ENCODE data around the gene CAMK1D. TPM values are rescaled to one million over a fixed set of nuclear protein-coding genes. Genes with fewer than 3 reads are reported as not detected.

CAMK1D gene
- total RNA-seq, 2 experiments from 2014 or later, result 28.8 to 35.3 TPM

DNA sequence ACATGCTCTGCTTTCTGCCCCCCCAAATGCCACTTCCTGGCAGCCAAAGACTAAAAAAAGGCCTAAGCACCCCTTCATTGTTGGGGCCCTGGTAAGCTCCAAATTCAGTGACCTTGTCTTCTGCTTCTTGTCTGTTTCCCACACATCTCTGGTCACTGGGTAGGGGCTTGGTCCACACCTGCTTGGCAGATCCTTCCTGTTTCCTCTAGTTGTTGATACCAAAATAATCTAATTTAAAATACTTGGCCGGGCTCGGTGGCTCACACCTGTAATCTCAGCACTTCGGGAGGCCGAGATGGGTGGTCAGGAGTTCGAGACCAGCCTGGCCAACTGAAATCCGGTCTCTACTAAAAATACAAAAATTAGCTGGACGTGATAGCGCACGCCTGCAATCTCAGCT lies 130.6 kb downstream of the CAMK1D start:
- ChIA-PET POLR2A (no interaction called here), CTCF (no interaction called here)
- Histone ChIP-seq H3K9me3 (ENCODE audit: control insufficient read depth in 1 of 2, insufficient read depth in 1 of 2, low read length in 2 of 2) (no peaks in the 10 kb centered on the region), H3K27me3 (ENCODE audit: control insufficient read depth in 1 of 2, insufficient read depth in 2 of 2, low read length in 2 of 2) (no peaks in the 10 kb centered on the region), H3K27ac (ENCODE audit: low read depth in 1 of 2, low read length in 2 of 2) (no peak overlapping the region), H3K36me3 (ENCODE audit: insufficient read depth, low read length) (no peaks in the 10 kb centered on the region), H3K4me3 (ENCODE audit: low read length) (no peak overlapping the region), H3K4me1 (ENCODE audit: insufficient read depth, low read length) (peaks cover 9% of the 10 kb centered on the region)
- intact Hi-C loops (cut with DNase I, micrococcal nuclease), result no loop called here
- TF ChIP-seq, protein P1, sequence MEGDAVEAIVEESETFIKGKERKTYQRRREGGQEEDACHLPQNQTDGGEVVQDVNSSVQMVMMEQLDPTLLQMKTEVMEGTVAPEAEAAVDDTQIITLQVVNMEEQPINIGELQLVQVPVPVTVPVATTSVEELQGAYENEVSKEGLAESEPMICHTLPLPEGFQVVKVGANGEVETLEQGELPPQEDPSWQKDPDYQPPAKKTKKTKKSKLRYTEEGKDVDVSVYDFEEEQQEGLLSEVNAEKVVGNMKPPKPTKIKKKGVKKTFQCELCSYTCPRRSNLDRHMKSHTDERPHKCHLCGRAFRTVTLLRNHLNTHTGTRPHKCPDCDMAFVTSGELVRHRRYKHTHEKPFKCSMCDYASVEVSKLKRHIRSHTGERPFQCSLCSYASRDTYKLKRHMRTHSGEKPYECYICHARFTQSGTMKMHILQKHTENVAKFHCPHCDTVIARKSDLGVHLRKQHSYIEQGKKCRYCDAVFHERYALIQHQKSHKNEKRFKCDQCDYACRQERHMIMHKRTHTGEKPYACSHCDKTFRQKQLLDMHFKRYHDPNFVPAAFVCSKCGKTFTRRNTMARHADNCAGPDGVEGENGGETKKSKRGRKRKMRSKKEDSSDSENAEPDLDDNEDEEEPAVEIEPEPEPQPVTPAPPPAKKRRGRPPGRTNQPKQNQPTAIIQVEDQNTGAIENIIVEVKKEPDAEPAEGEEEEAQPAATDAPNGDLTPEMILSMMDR (IDR thresholded peaks at IDR 0.05), result no peak
- H3K4me3 Mint-ChIP-seq, result no peak overlapping the region
- DNase-seq (no peak), ATAC-seq (ENCODE audit: poor library complexity) (no peak)
- no peak overlapping the region for H3K27ac Mint-ChIP-seq
- no peaks in the 10 kb centered on the region for H3K27me3 Mint-ChIP-seq
- H3K36me3 Mint-ChIP-seq (ENCODE audit: low read depth), result peaks cover 27% of the 10 kb centered on the region
- peaks cover 2% of the 10 kb centered on the region for H3K9me3 Mint-ChIP-seq
- peaks cover 43% of the 10 kb centered on the region for H3K4me1 Mint-ChIP-seq (ENCODE audit: low read depth)

DNA sequence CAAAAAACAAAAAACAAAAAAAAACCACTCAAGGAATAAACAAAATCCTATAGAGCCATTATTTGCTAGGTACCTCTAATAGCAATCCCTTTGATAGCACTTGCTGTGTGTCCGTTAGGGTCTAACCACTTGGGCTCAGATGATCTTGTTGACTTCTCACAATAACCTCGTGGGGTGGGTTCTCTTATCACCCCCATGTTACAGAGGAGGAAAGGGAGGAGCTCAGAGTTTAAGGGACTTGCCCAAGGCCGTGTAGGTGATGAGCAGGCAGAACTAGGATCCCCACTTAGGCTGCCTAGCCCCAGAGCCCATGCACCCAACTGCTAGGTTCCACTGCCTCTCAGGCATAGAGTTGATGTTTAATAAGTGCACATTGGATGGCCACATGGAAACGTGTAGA lies 131.1 kb downstream of the CAMK1D start:
- Histone ChIP-seq H3K4me1 (ENCODE audit: insufficient read depth, low read length) (peaks cover 14% of the 10 kb centered on the region), H3K9me3 (ENCODE audit: control insufficient read depth in 1 of 2, insufficient read depth in 1 of 2, low read length in 2 of 2) (no peaks in the 10 kb centered on the region), H3K27ac (ENCODE audit: low read depth in 1 of 2, low read length in 2 of 2) (no peak overlapping the region), H3K4me3 (ENCODE audit: low read length) (no peak overlapping the region), H3K36me3 (ENCODE audit: insufficient read depth, low read length) (no peaks in the 10 kb centered on the region), H3K27me3 (ENCODE audit: control insufficient read depth in 1 of 2, insufficient read depth in 2 of 2, low read length in 2 of 2) (no peaks in the 10 kb centered on the region)
- no peaks in the 10 kb centered on the region for H3K9me3 Mint-ChIP-seq
- ChIA-PET POLR2A (no interaction called here), CTCF (no interaction called here)
- DNase-seq (no peak), ATAC-seq (ENCODE audit: poor library complexity) (no peak)
- intact Hi-C loops (cut with DNase I, micrococcal nuclease), result no loop called here
- H3K27me3 Mint-ChIP-seq, result no peaks in the 10 kb centered on the region
- H3K27ac Mint-ChIP-seq, result no peak overlapping the region
- TF ChIP-seq, protein P1 (IDR thresholded peaks at IDR 0.05), result no peak
- H3K36me3 Mint-ChIP-seq (ENCODE audit: low read depth), result peaks cover 22% of the 10 kb centered on the region
- no peak overlapping the region for H3K4me3 Mint-ChIP-seq
- H3K4me1 Mint-ChIP-seq (ENCODE audit: low read depth), result peaks cover 43% of the 10 kb centered on the region

DNA sequence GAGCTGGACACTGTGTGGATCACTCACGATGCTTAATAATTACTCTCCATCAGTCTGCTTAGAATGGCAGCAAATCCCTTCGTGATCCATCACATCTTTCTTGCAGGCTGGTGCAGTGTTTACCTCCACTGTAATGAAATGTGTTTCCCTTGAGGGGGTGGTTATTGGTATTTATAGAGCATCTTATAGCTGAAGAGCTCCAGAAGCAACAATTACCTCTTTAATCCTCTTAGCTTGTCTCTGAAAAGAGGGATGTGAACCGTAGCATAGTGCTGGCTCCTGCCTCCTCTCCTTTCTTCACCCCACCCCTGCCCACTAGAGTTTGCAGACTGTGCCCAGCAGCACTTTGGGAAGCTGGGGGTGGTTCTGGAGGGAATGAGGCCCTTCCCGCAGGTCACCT lies 132.6 kb downstream of the CAMK1D start:
- no peaks in the 10 kb centered on the region for H3K9me3 Mint-ChIP-seq
- H3K4me1 Mint-ChIP-seq (ENCODE audit: low read depth), result peaks cover 52% of the 10 kb centered on the region
- no peak for ATAC-seq (ENCODE audit: poor library complexity)

More for the DNA sequence above, 132.6 kb downstream of the CAMK1D start:
- H3K36me3 Mint-ChIP-seq (ENCODE audit: low read depth), result peaks cover 18% of the 10 kb centered on the region
- CTCF ChIA-PET, result no interaction called here
- Histone ChIP-seq H3K4me3 (ENCODE audit: low read length) (no peak overlapping the region), H3K27me3 (ENCODE audit: control insufficient read depth in 1 of 2, insufficient read depth in 2 of 2, low read length in 2 of 2) (no peaks in the 10 kb centered on the region), H3K9me3 (ENCODE audit: control insufficient read depth in 1 of 2, insufficient read depth in 1 of 2, low read length in 2 of 2) (no peaks in the 10 kb centered on the region), H3K36me3 (ENCODE audit: insufficient read depth, low read length) (no peaks in the 10 kb centered on the region), H3K27ac (ENCODE audit: low read depth in 1 of 2, low read length in 2 of 2) (no peak overlapping the region), H3K4me1 (ENCODE audit: insufficient read depth, low read length) (peaks cover 18% of the 10 kb centered on the region)
- TF ChIP-seq, protein P1 (IDR thresholded peaks at IDR 0.05), result no peak
- H3K4me3 Mint-ChIP-seq, result no peak overlapping the region
- no peak for DNase-seq
- intact Hi-C loops (cut with DNase I, micrococcal nuclease), result no loop called here
- POLR2A ChIA-PET, result interaction anchor here (1.2 to 1.3 kb wide), 2 partner anchors 9 to 132 kb away, joined by 3 to 4 read pairs; partner anchors contain the start of gene CAMK1D
- H3K27ac Mint-ChIP-seq, result no peak overlapping the region
- no peaks in the 10 kb centered on the region for H3K27me3 Mint-ChIP-seq

Data from CD4-positive, alpha-beta T cell (primary cell).